Testis (tissue), 2 donors: ENCODE results near the gene MRPS14.

Source experiments
- POLR2A ChIP-seq: fragments of 450-650 bp; IDR thresholded peaks from one replicate; pipeline ENCODE4 v1.6.1; 2017; ENCODE audit warnings: antibody characterized with exemption, mild to moderate bottlenecking, moderate library complexity
- TF ChIP-seq, protein P1 (sequence below), 3 experiments: fragments of 450-650 bp in 2 of 3; fragments of 200-600 bp in 1 of 3; sonication (generic) in 1 of 3; IDR thresholded peaks; one replicate each; pipeline ENCODE4 v1.5.1; 2016 to 2019; ENCODE audit warnings: antibody characterized with exemption in 3 of 3, mild to moderate bottlenecking in 2 of 3, moderate library complexity in 1 of 3

DNA sequence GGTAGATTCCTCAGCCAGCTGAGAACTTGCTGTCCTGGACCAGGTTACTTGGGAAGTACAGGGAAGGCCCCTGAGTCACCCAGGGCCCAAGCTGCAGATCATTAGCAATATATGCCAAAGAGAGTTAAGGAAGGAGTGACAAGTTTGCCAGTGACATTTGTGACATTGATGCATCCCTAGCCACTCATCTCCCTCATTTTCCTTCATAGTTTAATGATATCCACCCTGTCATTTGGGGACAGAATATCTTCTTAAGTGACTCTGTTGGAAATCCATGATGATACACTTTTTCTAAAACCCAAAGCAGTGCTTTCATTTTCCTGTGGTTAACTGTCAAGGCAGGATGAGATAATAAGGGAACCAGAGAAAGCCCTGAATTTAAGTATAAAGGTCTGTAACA is 47.6 kb upstream of the MRPS14 start:
- TF ChIP-seq, protein P1, sequence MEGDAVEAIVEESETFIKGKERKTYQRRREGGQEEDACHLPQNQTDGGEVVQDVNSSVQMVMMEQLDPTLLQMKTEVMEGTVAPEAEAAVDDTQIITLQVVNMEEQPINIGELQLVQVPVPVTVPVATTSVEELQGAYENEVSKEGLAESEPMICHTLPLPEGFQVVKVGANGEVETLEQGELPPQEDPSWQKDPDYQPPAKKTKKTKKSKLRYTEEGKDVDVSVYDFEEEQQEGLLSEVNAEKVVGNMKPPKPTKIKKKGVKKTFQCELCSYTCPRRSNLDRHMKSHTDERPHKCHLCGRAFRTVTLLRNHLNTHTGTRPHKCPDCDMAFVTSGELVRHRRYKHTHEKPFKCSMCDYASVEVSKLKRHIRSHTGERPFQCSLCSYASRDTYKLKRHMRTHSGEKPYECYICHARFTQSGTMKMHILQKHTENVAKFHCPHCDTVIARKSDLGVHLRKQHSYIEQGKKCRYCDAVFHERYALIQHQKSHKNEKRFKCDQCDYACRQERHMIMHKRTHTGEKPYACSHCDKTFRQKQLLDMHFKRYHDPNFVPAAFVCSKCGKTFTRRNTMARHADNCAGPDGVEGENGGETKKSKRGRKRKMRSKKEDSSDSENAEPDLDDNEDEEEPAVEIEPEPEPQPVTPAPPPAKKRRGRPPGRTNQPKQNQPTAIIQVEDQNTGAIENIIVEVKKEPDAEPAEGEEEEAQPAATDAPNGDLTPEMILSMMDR (IDR thresholded peaks at IDR 0.05) = no peak
- no peak for TF ChIP-seq POLR2A
